Keratinocyte (primary cell): Measurements from ENCODE around the gene ANO3. TPM values are rescaled to one million over a fixed set of nuclear protein-coding genes. Genes with fewer than 3 reads are reported as not detected.

Source experiments
- DNase-seq: peaks from one replicate; pipeline ENCODE4 v3.0.0-alpha.2; 2011; ENCODE audit warnings: low read depth, missing footprints, low spot score
- FAIRE-seq: peaks from 2 replicates; lab custom pipeline; 2011; peaks lifted over from hg19 to GRCh38; lab: Jason Lieb, UNC
- H2AFZ ChIP-seq: 2 replicates; pipeline ENCODE4 v1.6.0; 2012; ENCODE audit warnings: low read length, control low read depth, inconsistent platforms; ENCODE audit not compliant: control insufficient read depth
- H3K27ac ChIP-seq: 2 replicates; pipeline ENCODE4 v1.5.1; 2011; ENCODE audit warnings: low read length; ENCODE audit not compliant: control insufficient read depth, insufficient read depth
- H3K27me3 ChIP-seq: 3 replicates; pipeline ENCODE4 v1.6.0; 2011; ENCODE audit warnings: low read length; ENCODE audit not compliant: control insufficient read depth, insufficient read depth; ENCODE audit errors: extremely low read depth
- H3K36me3 ChIP-seq, 2 experiments: 2 replicates in 1 of 2; 3 replicates in 1 of 2; pipeline ENCODE4 v1.5.1; 2011; ENCODE audit warnings: low read length in 2 of 2, mild to moderate bottlenecking in 1 of 2; ENCODE audit not compliant: control insufficient read depth in 2 of 2, insufficient read depth in 2 of 2; ENCODE audit errors: extremely low read depth in 1 of 2
- H3K4me1 ChIP-seq: 3 replicates; pipeline ENCODE4 v1.5.1; 2011; ENCODE audit warnings: low read length; ENCODE audit not compliant: control insufficient read depth, insufficient read depth; ENCODE audit errors: extremely low read depth
- H3K4me2 ChIP-seq: 3 replicates; pipeline ENCODE4 v1.6.0; 2011; ENCODE audit warnings: low read depth, low read length; ENCODE audit not compliant: control insufficient read depth, insufficient read depth; ENCODE audit errors: extremely low read depth
- H3K4me3 ChIP-seq, 3 experiments: fragments of 200-600 bp in 1 of 3; sonication (generic) in 1 of 3; 2 replicates in 2 of 3; 3 replicates in 1 of 3; pipeline ENCODE4 v1.5.1; 2011 to 2016; ENCODE audit warnings: low read length in 3 of 3, mild to moderate bottlenecking in 3 of 3, control low read depth in 2 of 3, inconsistent platforms in 1 of 3, low read depth in 1 of 3, mixed read lengths in 1 of 3, mixed run types in 1 of 3, moderate library complexity in 1 of 3; ENCODE audit not compliant: control insufficient read depth in 2 of 3, insufficient read depth in 2 of 3; ENCODE audit errors: extremely low read depth in 1 of 3
- H3K79me2 ChIP-seq: 2 replicates; pipeline ENCODE4 v1.6.0; 2012; ENCODE audit warnings: low read length; ENCODE audit not compliant: control insufficient read depth, insufficient read depth
- H3K9ac ChIP-seq: 3 replicates; pipeline ENCODE4 v1.6.0; 2011; ENCODE audit warnings: low read length; ENCODE audit not compliant: control insufficient read depth, insufficient read depth; ENCODE audit errors: extremely low read depth
- H3K9me1 ChIP-seq: 3 replicates; pipeline ENCODE4 v1.6.0; 2011; ENCODE audit warnings: low read length; ENCODE audit not compliant: control insufficient read depth, insufficient read depth; ENCODE audit errors: extremely low read depth
- H3K9me3 ChIP-seq: 2 replicates; pipeline ENCODE4 v1.5.1; 2012; ENCODE audit warnings: low read depth, low read length; ENCODE audit not compliant: control insufficient read depth
- H4K20me1 ChIP-seq: 3 replicates; pipeline ENCODE4 v1.6.0; 2011; ENCODE audit warnings: low read length; ENCODE audit not compliant: control insufficient read depth, insufficient read depth; ENCODE audit errors: extremely low read depth
- EZH2 ChIP-seq: IDR thresholded peaks from one replicate; pipeline ENCODE4 v1.6.1; 2012; ENCODE audit warnings: inconsistent platforms, mild to moderate bottlenecking, low read length, moderate library complexity
- dilution Hi-C: fragments of 300-500 bp; cut with MboI; formaldehyde crosslinking; loops from one replicate; pipeline ENCODE4 v1.7.0; 2020; ENCODE audit warnings: low sequenced_read_pairs; ENCODE audit not compliant: extremely low pct_ligation_motif_present
- polyA plus RNA-seq, 5 experiments: library from polyadenylated mRNA; depleted of rRNA in 3 of 5; stranded (reverse) in 3 of 5; stranded (forward) in 1 of 5; unstranded in 1 of 5; fragments of >200 nt; gene quantifications; 1 replicate in 1 of 5; 2 replicates in 3 of 5; 3 replicates in 1 of 5; pipeline versions ENCODE4 v1.2.1 to v1.2.3, GENCODE V29; 2011 to 2012; ENCODE audit warnings: missing spikeins in 2 of 5, low read depth in 1 of 5, low replicate concordance in 1 of 5
- TF ChIP-seq, protein P1 (sequence below), 3 experiments: IDR thresholded peaks in 1 of 3; conservative IDR thresholded peaks in 1 of 3; optimal IDR thresholded peaks in 1 of 3; 2 replicates in 2 of 3; 3 replicates in 1 of 3; pipeline versions ENCODE3 to v1.5.1; 2011; ENCODE audit warnings: low read length in 3 of 3, mild to moderate bottlenecking in 3 of 3, moderate library complexity in 2 of 3, control low read depth in 1 of 3, inconsistent platforms in 1 of 3; ENCODE audit not compliant: insufficient read depth in 2 of 3; ENCODE audit errors: extremely low read depth in 1 of 3

ANO3 gene
- polyA plus RNA-seq, 1 donor (not counting 4 experiments of a cell fraction or from before 2014, with no cell fraction given), result 0.01 TPM

DNA sequence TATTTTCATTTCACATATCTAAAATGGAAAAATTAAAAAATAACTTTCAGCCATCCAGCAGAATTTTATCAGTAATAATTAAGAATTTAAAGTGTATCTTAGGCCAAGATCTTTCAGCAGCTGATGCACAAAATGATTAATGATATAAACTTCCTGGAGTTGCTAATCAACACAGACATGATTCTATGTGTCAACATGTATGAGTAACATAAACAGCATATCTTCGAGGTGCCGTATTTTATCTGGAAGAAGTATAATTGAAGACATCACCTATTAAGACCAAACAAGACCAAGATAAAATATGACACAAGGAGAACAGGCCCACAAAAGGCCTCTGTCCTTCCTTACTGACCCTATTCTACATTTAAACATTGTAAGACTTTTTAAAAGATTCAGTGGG is 344.7 kb downstream of the ANO3 start:
- peaks cover 22% of the 10 kb centered on the region for H3K4me1 ChIP-seq
- H3K27me3 ChIP-seq, result no peaks in the 10 kb centered on the region
- H3K9me1 ChIP-seq, result no peaks in the 10 kb centered on the region
- FAIRE-seq, result no peak
- DNase-seq, result no peak
- peak overlapping the region; percentile 56 for H3K4me2 ChIP-seq
- TF ChIP-seq, protein P1, sequence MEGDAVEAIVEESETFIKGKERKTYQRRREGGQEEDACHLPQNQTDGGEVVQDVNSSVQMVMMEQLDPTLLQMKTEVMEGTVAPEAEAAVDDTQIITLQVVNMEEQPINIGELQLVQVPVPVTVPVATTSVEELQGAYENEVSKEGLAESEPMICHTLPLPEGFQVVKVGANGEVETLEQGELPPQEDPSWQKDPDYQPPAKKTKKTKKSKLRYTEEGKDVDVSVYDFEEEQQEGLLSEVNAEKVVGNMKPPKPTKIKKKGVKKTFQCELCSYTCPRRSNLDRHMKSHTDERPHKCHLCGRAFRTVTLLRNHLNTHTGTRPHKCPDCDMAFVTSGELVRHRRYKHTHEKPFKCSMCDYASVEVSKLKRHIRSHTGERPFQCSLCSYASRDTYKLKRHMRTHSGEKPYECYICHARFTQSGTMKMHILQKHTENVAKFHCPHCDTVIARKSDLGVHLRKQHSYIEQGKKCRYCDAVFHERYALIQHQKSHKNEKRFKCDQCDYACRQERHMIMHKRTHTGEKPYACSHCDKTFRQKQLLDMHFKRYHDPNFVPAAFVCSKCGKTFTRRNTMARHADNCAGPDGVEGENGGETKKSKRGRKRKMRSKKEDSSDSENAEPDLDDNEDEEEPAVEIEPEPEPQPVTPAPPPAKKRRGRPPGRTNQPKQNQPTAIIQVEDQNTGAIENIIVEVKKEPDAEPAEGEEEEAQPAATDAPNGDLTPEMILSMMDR (optimal IDR thresholded peaks at IDR 0.05 in 1 of 3, IDR thresholded peaks at IDR 0.05 in 1 of 3, conservative IDR thresholded peaks at IDR 0.05 in 1 of 3; ENCODE audit: extremely low read depth in 1 of 3, insufficient read depth in 2 of 3, low read length in 3 of 3), result no peak
- TF ChIP-seq EZH2, result no peak
- H4K20me1 ChIP-seq, result no peaks in the 10 kb centered on the region
- H2AFZ ChIP-seq, result peak overlapping the region; percentile 27
- H3K9me3 ChIP-seq, result no peaks in the 10 kb centered on the region
- H3K79me2 ChIP-seq, result no peaks in the 10 kb centered on the region
- H3K27ac ChIP-seq, result peak overlapping the region; percentile 91
- no peak overlapping the region for H3K4me3 ChIP-seq
- H3K36me3 ChIP-seq, result no peaks in the 10 kb centered on the region
- dilution Hi-C loops, result no loop called here
- peak overlapping the region; percentile 6 for H3K9ac ChIP-seq

DNA sequence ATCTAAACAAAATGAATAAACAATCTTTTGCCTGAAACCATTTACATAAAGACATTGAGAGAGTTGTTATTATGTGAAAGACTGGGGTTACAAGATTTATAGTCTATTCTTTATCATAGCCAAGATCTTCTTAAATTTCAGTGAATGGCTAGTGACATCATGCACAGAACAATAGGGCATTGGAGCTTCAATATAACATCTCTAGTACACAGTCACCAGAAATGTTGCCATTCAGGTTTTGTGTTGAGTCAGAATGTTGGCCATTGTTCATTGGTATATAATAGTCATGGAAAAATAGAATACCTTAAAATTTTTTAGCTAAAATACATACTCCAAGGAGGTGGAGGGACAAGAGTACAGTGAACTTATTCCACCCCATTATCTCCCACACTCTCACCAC is 345.6 kb downstream of the ANO3 start:
- DNase-seq, result no peak
- peaks cover 22% of the 10 kb centered on the region for H3K4me1 ChIP-seq
- H3K9me1 ChIP-seq, result no peaks in the 10 kb centered on the region

More for the DNA sequence above, 345.6 kb downstream of the ANO3 start:
- H2AFZ ChIP-seq, result peak overlapping the region; percentile 23
- H3K4me2 ChIP-seq, result peak overlapping the region; percentile 56
- H3K79me2 ChIP-seq, result no peaks in the 10 kb centered on the region
- H3K27me3 ChIP-seq, result no peaks in the 10 kb centered on the region
- peak overlapping the region; percentile 6 for H3K9ac ChIP-seq
- H3K36me3 ChIP-seq, result no peaks in the 10 kb centered on the region
- H3K9me3 ChIP-seq, result no peaks in the 10 kb centered on the region
- no peak overlapping the region for H3K4me3 ChIP-seq
- TF ChIP-seq, protein P1 (optimal IDR thresholded peaks at IDR 0.05 in 1 of 3, IDR thresholded peaks at IDR 0.05 in 1 of 3, conservative IDR thresholded peaks at IDR 0.05 in 1 of 3; ENCODE audit: extremely low read depth in 1 of 3, insufficient read depth in 2 of 3, low read length in 3 of 3), result no peak
- no peak for TF ChIP-seq EZH2
- FAIRE-seq, result no peak
- dilution Hi-C loops, result no loop called here
- H4K20me1 ChIP-seq, result no peaks in the 10 kb centered on the region
- H3K27ac ChIP-seq, result peak overlapping the region; percentile 91
